Stimulated activated CD8-positive, alpha-beta memory T cell treated with anti-CD3 and anti-CD28 coated beads, Interleukin-12 subunit alpha, Interleukin-12 subunit beta, amount 100 ng/mL, for 1 hour (primary cell): ENCODE data around the gene XPOT.

Source experiments
- DNase-seq: peaks from one replicate; pipeline ENCODE4 v3.0.0-alpha.2; 2020; ENCODE audit warnings: low read depth

Gene XPOT

DNA sequence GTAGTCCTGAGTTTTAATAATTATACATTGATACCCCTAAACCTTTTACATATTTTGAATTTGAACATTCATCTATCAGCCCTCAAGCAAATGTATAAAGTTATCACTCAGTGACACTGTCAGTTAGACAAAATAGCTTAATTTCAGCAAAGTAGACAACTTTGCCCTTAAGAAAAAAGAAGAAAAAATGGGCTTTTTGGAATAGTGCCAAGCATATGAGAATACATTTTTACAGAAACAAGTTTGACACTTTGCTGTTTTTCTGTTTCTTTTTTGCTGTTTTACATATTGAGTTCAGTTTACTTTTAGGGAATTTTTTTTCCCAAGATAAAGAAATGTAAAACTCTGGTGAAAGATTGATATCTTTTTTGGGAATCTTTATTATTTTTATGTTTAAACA, 62.0 kb downstream of the XPOT start:
- no peak for DNase-seq

DNA sequence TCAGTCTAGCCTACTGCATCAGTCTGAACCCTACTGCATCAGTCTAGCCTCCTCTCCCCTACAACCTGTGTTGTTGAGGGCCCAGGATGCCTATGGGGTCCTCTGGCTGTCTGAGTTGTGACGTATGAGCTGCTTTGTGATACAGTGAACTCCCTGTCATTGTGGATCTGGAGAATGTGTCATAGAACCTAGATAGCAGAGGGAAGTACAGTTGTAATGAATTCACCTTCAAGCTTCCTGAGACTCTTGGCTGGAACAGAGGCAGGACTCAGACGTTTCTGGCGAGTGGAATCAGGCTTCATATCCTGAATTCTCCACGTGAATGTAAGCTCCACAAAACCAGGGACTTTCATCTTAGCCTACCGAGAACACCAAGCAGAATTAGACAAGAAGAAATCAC, 64.8 kb downstream of the XPOT start:
- DNase-seq = no peak

DNA sequence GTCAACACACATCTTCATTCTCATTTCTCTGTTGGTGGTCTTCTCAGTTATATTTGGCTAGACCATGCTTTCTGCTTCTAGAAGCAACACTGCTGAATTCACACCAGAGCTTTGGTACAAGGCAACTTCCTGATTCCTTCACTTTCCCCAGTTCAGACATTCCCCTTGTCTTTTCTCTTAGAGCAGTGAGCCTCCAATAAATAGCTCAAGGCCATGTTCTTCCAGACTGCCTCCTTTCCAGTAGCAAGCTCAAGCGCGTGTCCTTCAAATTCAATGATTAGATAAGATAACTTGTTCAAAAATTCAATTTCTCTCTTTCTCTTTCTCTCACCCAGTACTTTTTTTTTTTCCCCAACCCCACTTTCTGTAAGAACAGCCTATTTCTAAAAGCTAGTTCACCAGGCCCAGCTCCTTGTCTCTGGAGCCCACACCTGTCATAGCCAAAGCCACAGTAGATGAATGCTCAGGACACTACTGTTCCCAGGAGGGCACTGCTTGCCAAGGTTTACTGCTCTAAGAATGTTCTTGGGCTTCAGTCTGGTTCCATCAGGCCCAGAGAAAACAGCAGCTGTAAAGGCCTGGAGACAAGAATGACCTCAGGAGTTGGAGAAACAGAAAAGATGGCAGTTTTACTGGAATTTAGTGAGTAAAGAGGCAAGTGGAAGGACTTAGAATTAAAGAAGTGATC, 65.4 kb downstream of the XPOT start:
- no peak for DNase-seq

DNA sequence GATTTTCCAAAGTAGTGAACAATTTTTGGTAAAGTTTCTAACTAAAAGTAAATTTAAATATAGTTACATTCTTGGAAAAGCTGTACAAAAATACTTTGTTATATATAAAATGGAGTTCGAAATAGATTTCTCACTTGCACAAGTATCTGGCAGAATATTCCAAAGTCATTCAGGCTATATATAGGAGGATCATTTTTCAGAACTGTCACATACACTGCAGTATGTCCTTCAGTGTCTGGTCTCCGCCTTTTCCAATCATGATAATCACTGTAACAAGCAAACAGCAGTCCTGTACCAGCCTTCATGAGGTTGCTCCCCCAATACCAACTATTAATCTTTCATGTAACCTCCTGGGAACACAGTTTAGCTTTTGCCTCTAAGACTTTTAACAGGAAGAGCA, 66.3 kb downstream of the XPOT start:
- DNase-seq = no peak

GRCh38 chr12:64473176-64473575, 69.0 kb downstream of the XPOT start:
- DNase-seq = no peak

GRCh38 chr12:64475518-64475917, 71.3 kb downstream of the XPOT start:
- no peak for DNase-seq

GRCh38 chr12:64476844-64477243, 72.7 kb downstream of the XPOT start:
- DNase-seq = no peak

- no peak for DNase-seq
These were observed 74.5 kb downstream of the XPOT start for GRCh38 chr12:64478661-64479060.

- no peak for DNase-seq
These were observed 76.0 kb downstream of the XPOT start for GRCh38 chr12:64480148-64480547.

- DNase-seq = no peak
These were observed 82.5 kb downstream of the XPOT start for GRCh38 chr12:64486657-64487056.

- DNase-seq = no peak
These were observed 87.5 kb downstream of the XPOT start for GRCh38 chr12:64491718-64492117.

DNA sequence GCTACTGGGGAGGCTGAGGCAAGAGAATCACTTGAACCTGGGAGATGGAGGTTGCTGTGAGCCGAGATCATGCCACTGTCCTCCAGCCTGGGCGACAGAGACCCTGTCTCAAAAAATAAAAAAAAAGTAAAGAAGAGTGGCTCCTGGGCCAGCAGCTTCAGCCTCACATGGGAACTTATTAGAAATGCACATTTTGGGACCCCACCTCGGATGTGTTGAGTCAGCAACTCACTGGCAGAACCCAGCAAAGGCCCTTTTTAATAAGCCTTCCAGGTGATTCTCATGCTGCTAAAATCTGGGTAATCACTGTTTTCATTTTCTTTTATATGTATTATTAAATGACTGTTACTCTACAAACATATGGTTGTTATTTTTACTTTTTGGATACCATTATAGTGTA, 89.3 kb downstream of the XPOT start:
- DNase-seq = no peak

DNA sequence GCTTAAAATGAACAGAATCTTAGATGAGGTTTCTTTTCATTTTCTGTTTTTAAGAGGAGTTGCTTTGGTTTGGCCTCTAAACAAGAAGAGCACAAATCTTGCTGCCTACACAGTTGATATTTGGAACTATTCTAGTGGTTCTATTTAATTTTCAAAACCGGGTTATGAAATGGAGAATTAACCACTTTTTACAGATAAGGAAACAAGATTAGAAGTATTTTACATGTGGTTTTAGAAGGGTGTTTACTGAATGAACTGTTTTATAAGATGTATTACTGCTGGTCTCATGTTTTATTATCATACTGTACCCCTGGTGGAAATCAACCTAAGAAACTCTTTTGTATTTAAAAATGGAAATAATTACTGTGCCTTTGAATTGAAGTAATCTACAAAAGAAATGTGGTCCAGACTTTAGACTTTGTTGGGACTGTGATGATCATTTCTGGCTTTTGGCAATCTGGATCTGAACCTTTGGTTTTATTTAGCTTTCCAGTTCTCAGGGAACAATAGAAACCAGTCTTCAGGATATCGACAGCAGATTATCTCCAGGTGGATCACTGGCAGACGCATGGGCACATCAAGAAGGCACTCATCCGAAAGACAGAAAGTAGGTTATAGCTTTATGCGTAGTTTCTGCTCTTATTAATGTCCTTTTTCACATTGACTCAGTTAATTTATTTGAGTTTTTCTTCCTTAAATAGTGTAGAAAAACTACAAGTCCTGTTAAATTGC, 91.0 kb downstream of the XPOT start:
- DNase-seq = no peak

GRCh38 chr12:64496839-64497400, 92.7 kb downstream of the XPOT start:
- DNase-seq = no peak

- no peak for DNase-seq
These were observed 93.3 kb downstream of the XPOT start for GRCh38 chr12:64497484-64497883.

DNA sequence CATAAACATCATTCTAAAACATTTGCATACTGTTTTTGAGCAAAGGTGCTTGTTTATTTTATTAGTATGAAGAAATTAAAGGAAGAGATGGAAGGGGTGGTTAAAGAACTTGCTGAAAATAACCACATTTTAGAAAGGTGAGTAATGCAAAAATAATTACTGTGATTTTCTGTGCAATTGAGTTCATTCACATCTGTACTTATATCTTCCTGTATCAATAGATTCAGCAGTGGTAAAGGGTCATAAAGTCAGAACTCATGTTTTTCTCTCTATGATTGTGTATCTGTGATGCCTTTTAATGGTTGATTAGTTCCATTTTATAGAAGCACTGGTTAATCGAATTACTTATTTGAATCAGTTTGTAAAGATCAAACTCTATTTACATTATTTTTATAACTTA, 93.7 kb downstream of the XPOT start:
- no peak for DNase-seq

- DNase-seq = no peak
These were observed 96.2 kb downstream of the XPOT start for GRCh38 chr12:64500394-64500793.
